SW480 (cell line): Measurements from ENCODE around the gene AMT.

Experiments used
- DNase-seq: peaks from one replicate; pipeline ENCODE4 v3.0.0-alpha.2; 2016; ENCODE audit warnings: low spot score

AMT gene

GRCh38 chr3:49422379-49423248, at the start of gene AMT:
AMT (minus strand) TSS chr3:49422473; CDS start chr3:49422450, 23 bp downstream.
- DNase-seq, result no peak

GRCh38 chr3:49470714-49471420, 48.6 kb upstream of the AMT start:
- DNase-seq, result no peak

- peak; percentile 94 for DNase-seq
Observed at GRCh38 chr3:49469936-49470713, 47.9 kb upstream of the AMT start, which contains the start of gene DAG1. DAG1 (plus strand) TSS chr3:49470267; CDS start chr3:49510535, 40,268 bp downstream.

- peak; percentile 74 for DNase-seq
Observed at GRCh38 chr3:49469037-49469935, 47.0 kb upstream of the AMT start.

- DNase-seq, result no peak
Observed at GRCh38 chr3:49466085-49466484, 43.8 kb upstream of the AMT start.

GRCh38 chr3:49465270-49466034, 43.2 kb upstream of the AMT start:
- peak; percentile 81 for DNase-seq

GRCh38 chr3:49462222-49462621, 39.9 kb upstream of the AMT start:
- no peak for DNase-seq

GRCh38 chr3:49461443-49462171, 39.3 kb upstream of the AMT start:
- no peak for DNase-seq

GRCh38 chr3:49460956-49461355, 38.7 kb upstream of the AMT start:
- DNase-seq, result no peak

- DNase-seq, result no peak
Observed at GRCh38 chr3:49460188-49460890, 38.1 kb upstream of the AMT start.

GRCh38 chr3:49456466-49456865, 34.2 kb upstream of the AMT start:
- no peak for DNase-seq

- no peak for DNase-seq
Observed at GRCh38 chr3:49454898-49455681, 32.8 kb upstream of the AMT start.

- peak; percentile 59 for DNase-seq
Observed at GRCh38 chr3:49454458-49454857, 32.2 kb upstream of the AMT start.

- DNase-seq, result no peak
Observed at GRCh38 chr3:49453621-49454020, 31.3 kb upstream of the AMT start.

- DNase-seq, result no peak
Observed at GRCh38 chr3:49445391-49445790, 23.1 kb upstream of the AMT start.

- DNase-seq, result no peak
Observed at GRCh38 chr3:49434731-49435130, 12.5 kb upstream of the AMT start.

GRCh38 chr3:49428752-49429080, 6.4 kb upstream of the AMT start:
- no peak for DNase-seq

GRCh38 chr3:49427586-49427985, 5.3 kb upstream of the AMT start:
- no peak for DNase-seq

- DNase-seq, result no peak
Observed at GRCh38 chr3:49424816-49425215, 2.5 kb upstream of the AMT start.
